Cardiac fibroblast (primary cell): Measurements from ENCODE around the gene CST4.
"Not testable (repeated sequence)": the region's sequence is repeated elsewhere in the genome, so short reads cannot be mapped to it uniquely, and the experiment has no call there.

ENCODE experiments used
- DNase-seq, 2 donors: peaks; one replicate each; pipeline versions ENCODE4 v3.0.0 to v3.0.0-alpha.2; 2010; ENCODE audit warnings: low read depth in 2 of 2
- H3K4me3 ChIP-seq, 2 donors: replicated peaks in 1 of 2; 1 replicate in 1 of 2; 2 replicates in 1 of 2; pipeline ENCODE4 v1.5.1; 2011; ENCODE audit warnings: low read depth in 2 of 2, low read length in 2 of 2, mild to moderate bottlenecking in 2 of 2, moderate library complexity in 1 of 2
- CTCF ChIP-seq: IDR thresholded peaks from one replicate; pipeline ENCODE4 v1.5.1; 2011; ENCODE audit warnings: low read depth, mild to moderate bottlenecking, low read length, inconsistent platforms

CST4 gene

GRCh38 chr20:23666189-23666588 is 22.6 kb downstream of the CST4 start:
- DNase-seq: peak; percentile 26 to 42
- TF ChIP-seq CTCF: peak; percentile 36

GRCh38 chr20:23664954-23665353 is 23.9 kb downstream of the CST4 start:
- no peak for DNase-seq
- H3K4me3 ChIP-seq: no peak overlapping the region
- TF ChIP-seq CTCF: no peak

More at GRCh38 chr20:23666189-23666588, 22.6 kb downstream of the CST4 start:
- no peak overlapping the region for H3K4me3 ChIP-seq

DNA sequence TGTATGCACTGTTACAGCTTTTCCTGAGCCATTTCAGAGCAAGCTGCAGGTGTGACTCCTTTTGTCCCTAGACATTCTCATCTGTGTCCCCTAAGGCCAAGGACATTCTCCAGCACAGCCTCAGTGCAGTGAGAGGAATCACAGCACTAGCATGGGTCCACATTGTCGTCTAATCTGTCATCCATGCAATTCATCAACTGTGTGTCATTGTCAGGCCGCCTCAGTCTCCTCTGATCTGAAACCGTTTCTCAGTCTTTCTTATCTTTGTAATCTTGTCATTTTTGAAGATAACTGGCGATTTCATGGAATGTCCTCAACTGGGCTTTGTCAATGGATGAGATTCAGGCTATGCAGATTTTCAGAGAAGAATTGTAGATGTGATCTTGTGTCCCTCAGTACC is 24.8 kb downstream of the CST4 start:
- not testable (repeated sequence) for DNase-seq, H3K4me3 ChIP-seq

- no peak for TF ChIP-seq CTCF
- DNase-seq: peak in 1 of 2 donors; percentile 18
Measured at GRCh38 chr20:23663180-23663579, 25.7 kb downstream of the CST4 start.

GRCh38 chr20:23662276-23662870 is 26.5 kb downstream of the CST4 start:
- no peak for DNase-seq
- TF ChIP-seq CTCF: no peak
- H3K4me3 ChIP-seq: no peak overlapping the region

More at GRCh38 chr20:23663180-23663579, 25.7 kb downstream of the CST4 start:
- H3K4me3 ChIP-seq: no peak overlapping the region

GRCh38 chr20:23661002-23661429 is 27.8 kb downstream of the CST4 start:
- DNase-seq: no peak
- no peak for TF ChIP-seq CTCF
- no peak overlapping the region for H3K4me3 ChIP-seq

- no peak overlapping the region for H3K4me3 ChIP-seq
- no peak for TF ChIP-seq CTCF
- peak; percentile 56 to 76 for DNase-seq
Measured at GRCh38 chr20:23659989-23660837, 28.6 kb downstream of the CST4 start.

DNA sequence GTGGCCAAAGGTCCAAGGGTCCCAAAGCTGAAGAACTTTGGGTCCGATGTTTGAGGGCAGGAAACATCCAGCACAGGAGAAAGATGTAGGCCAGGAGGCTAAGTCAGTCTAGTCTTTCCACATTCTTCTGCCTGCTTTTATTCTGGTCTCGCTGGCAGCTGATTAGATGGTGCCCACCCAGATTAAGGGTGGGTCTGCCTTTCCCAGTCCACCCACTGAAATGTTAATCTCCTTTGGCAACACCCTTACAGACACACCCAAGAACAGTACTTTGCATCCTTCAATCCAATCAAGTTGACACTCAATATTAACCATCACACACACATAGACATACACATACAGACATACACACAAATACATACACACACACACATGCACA is 29.2 kb downstream of the CST4 start:
- not testable (repeated sequence) for DNase-seq, H3K4me3 ChIP-seq
